ENCODE data around the gene MYEOV.

MYEOV gene

DNA sequence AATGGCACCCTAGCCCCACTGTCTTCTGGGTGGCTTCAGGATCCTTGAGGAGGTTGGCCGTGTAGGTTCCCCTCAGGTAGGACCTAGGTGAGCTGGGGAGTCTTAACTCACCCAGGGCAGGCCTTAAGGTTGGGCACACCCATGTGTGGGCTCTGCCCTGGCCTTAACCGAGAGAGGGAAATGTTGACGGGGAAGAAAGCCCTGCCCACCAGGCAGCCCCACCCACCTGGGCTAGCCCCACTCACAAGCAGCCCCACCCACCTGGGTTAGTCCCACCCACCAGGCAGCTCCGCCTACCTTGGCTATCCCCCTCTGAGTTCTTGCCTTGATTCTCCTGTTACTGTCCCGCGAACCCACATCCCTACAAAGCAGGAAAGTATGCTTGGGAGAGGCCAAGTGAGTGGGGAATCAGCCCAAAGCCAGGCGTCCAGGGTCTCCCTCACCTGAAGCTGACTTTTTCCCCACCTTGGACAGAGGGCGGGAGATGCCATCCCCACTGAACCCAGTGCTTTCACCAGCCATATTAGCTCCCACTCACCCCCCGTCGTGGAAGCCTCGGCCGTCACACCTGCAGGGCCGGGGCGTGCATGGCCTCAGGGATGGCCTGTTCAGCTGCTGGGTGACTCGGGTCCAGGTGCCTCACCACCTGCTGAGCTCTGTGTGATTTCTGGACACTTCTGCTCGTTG, at the start of gene MYEOV:
TSS of gene MYEOV (plus strand) at position 337 of the 687 bp plus-strand sequence. CDS start 1,200 bp downstream, outside the sequence.
- ATAC-seq: no peak
- Mint-ChIP-seq H3K27ac (no peak within 1 kb of the TSS), H3K27me3 (no peaks in the 10 kb centered on the region), H3K9me3 (no peaks in the 10 kb centered on the region), H3K4me1 (peaks cover 58% of the 10 kb centered on the region), H3K4me3 (no peak within 1 kb of the TSS), H3K36me3 (no peaks in the 10 kb centered on the region)

DNA sequence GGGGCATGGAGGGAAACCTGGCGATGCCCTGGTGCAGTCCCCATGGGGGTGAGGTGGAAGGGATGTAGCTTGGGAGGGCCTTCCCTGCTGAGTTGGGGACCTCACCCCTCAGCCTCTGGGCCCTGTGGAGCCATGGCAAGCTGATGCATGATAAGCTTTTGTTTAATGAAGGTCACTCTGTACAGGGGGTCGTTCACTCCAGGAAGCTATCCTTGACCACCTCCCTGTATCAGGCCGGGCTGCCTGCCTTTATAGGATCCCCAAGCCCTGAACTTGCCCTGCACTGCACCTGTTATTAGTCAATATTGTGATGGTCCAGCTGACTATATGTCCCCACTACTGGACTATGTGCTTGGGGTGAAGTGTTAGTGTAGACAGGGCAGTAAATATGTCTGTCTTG, 49.7 kb upstream of the MYEOV start:
- H3K27ac Mint-ChIP-seq: no peak overlapping the region
- peaks cover 13% of the 10 kb centered on the region for H3K27me3 Mint-ChIP-seq
- peaks cover 6% of the 10 kb centered on the region for H3K9me3 Mint-ChIP-seq
- H3K36me3 Mint-ChIP-seq: no peaks in the 10 kb centered on the region
- ATAC-seq: no peak
- peaks cover 21% of the 10 kb centered on the region for H3K4me1 Mint-ChIP-seq
- H3K4me3 Mint-ChIP-seq: no peak overlapping the region

DNA sequence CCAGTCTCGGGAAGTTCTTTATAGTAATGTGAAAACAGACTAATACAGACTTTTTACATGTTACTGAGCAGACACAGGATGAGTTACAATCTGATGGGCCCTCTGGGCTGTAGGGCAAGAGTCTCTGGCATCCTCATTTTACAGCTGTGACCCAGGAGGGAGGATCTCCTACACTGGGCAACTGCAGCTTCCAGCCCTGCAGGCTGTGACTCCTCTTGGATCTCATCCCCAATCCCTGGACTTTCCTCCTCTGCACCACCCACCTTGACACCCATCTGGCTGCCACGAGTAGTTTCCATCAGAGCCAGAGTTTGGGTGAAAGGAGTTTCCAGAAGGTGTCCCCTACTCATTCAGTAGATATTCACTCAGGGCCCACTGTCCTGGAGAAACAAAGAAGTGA, 48.9 kb upstream of the MYEOV start:
- peaks cover 15% of the 10 kb centered on the region for H3K4me1 Mint-ChIP-seq
- no peaks in the 10 kb centered on the region for H3K36me3 Mint-ChIP-seq
- no peak for ATAC-seq
- H3K27me3 Mint-ChIP-seq: peaks cover 18% of the 10 kb centered on the region
- no peak overlapping the region for H3K27ac Mint-ChIP-seq
- H3K4me3 Mint-ChIP-seq: no peak overlapping the region
- H3K9me3 Mint-ChIP-seq: peaks cover 6% of the 10 kb centered on the region

DNA sequence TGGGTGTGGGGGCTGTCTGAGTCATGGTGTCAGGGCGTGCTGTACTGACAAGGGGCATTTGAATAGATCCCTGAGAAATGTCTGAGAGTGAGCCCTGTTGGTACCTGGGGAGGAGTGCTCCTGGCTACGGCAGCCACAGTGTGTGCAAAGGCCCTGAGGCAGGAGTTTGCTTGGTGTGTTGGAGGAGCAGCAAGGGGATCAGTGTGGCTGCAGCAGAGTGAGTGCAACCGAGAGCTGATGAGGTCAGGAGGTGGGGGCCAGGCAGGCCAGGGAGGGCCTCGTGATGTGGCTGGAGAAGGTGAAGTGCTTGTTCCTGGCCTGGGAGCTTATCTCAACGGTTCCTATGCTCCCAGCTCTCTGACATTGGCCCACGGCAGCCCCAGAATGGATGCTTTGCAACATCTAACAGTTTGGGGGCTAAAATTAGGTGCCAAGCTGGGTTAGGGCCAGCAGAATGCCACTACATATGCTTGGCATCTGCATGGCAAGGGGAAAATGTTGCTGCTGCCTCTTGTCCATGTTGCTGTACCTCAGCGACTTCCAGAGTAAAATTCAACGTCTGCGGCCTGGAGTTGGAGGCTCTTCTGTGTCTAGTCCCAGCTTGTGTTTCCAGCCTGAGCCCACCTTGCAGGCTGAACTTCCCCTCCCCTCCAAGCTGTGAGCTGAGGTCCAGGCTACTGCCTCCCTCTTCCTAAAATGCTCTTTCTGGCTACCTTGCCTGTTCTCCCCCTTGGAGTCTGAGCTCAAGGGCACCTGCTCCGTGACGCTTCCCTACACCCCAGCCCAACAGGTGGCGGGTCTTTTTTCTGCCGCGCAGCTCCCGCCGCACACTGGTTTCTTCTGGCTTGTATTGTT, 48.2 kb upstream of the MYEOV start:
- Mint-ChIP-seq H3K27me3 (peaks cover 18% of the 10 kb centered on the region), H3K36me3 (no peaks in the 10 kb centered on the region), H3K4me3 (no peak overlapping the region), H3K4me1 (peaks cover 15% of the 10 kb centered on the region), H3K27ac (no peak overlapping the region), H3K9me3 (peaks cover 6% of the 10 kb centered on the region)
- ATAC-seq: no peak

DNA sequence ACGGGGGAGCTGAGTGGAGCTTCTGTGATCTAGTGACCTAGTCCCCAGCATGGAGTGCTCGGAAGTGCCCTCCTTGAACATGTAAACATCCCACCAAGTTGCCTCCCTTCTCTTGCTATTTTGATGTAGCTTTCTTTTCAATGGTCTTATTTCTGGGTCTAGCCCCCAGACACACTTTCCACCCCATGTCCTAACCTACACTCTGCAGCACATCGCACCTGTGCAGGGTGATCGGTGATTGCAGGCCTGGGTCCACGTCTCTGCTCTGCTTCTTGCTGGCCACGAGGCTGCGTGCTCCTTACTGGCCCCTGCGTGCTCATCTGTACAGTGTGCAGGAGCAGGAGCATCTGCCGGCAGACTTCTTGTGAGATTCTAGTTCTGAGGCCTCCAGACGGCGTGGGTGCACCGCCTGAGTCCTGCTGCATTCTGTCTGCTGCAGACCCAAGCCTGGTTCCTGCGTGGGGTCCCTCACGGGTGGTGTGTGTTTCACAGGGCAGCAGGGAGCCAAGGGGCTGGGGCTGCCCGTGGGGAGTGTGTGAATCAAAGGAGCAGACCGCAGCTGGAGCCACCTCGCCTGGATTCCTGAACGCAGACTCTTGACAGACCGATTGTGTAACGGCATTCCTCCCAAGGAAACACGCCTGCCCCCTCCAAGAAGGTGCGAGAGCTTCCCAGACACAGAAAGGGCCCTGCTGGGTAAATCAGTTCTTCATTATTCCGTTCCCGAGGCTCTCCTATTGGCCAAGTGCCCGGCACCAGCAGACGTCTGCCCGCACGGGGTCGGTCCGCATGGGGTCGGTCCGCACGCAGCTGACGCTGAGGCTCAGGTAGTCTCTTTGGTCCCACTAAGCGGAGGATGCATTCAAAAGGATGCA, 44.4 kb upstream of the MYEOV start:
- Mint-ChIP-seq H3K27ac (no peak overlapping the region), H3K4me1 (no peaks in the 10 kb centered on the region), H3K4me3 (no peak overlapping the region), H3K9me3 (peaks cover 10% of the 10 kb centered on the region), H3K36me3 (no peaks in the 10 kb centered on the region), H3K27me3 (peaks cover 33% of the 10 kb centered on the region)
- no peak for ATAC-seq

DNA sequence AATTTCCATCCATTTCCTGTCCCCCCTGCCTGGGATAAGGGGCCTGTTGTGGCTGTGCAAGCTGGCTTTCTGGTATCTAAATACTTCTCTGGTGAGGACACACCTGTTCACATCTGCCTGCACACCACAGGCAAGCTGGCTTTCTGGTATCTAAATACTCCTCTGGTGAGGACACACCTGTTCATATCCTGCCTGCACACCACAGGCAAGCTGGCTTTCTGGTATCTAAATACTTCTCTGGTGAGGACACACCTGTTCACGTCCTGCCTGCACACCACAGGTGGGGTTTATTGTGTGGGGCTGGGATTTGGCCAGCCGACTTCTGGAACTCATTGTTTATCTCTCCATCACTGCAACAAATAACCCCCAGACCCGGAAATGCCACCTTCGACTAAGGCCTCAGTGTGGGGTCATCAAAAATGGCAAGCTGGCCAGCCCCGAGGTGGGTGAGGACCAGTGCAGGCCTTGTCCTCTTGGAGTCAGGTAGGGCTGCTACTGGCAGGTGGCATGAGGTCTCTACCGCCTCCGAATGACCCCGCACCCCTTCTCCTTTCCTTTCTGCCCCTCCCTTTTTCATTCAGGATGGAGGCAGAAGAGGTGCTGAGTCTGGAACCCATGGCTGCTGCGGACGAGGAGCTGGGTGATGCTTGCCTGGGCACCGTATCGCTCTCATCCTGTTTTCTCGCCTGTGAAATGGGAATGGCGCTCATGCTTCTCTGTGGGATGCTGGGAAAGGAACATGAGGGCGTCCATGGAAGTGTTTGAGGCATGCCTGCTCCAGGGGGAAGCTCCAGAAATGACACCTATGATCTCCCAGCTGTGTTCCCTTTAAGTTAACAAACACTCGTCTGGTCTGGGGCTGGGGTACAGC, 43.5 kb upstream of the MYEOV start:
- no peak for ATAC-seq
- Mint-ChIP-seq H3K4me3 (no peak overlapping the region), H3K27me3 (peaks cover 41% of the 10 kb centered on the region), H3K36me3 (no peaks in the 10 kb centered on the region), H3K4me1 (no peaks in the 10 kb centered on the region), H3K27ac (no peak overlapping the region), H3K9me3 (peaks cover 14% of the 10 kb centered on the region)

DNA sequence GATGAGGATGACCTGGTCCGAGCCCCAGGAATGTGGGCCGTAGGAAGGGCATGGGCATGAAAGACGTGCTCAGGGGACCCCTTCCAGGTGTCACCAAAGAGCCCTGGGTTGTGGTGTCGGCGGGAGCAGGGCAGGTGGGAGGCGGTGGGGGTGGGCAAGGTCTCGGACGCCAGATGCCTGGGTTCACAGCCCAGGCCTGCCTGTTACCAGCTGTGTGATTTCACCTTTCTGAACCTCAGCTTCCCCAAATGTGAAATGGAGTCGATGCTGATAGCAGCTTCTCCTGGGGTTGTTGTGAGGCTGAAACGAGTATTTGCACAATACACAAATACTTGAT, 42.9 kb upstream of the MYEOV start:
- Mint-ChIP-seq H3K9me3 (peaks cover 15% of the 10 kb centered on the region), H3K4me1 (no peaks in the 10 kb centered on the region), H3K27me3 (peaks cover 41% of the 10 kb centered on the region), H3K4me3 (no peak overlapping the region), H3K27ac (no peak overlapping the region), H3K36me3 (peaks cover 3% of the 10 kb centered on the region)
- ATAC-seq: no peak

DNA sequence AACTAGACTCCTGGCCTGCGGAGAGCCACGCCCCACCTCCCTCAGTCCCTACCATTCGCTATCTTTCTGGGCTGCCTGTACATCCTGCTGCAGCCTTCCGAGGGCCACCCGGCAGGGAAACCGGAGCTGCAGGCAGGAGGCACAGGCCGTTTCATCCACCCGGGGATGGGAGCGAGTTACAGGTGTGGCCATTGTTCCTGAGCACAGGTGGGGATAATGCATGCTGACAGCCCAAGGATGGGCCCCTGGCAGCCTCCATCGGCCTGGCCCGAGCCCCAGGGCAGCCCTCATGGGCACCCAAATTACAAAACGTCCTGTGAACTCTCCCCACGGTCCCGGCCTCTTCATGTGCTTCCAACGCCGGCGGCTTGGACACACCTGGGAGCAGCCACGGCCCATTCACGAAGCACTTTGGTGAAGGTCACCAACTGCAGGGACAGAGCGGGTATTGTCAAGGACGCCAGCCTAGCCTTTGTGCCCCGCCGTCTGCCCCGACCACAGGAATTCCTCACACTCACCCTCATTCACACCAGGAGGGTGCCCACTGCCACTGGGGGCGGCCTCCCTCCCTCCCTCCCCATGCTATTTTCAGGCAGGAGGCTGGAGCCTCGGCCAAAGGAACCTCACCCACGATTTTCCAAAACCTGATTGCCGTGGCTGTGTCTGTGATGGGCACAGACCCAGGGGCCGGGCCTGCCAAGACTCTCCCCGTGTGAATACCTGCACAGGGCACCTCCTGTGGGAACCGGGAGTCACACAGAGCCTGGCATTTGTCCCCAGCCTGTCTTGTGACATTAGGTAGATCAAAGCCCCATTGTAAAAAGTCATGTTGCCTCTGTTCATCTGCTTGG, 42.1 kb upstream of the MYEOV start:
- H3K27me3 Mint-ChIP-seq: peaks cover 41% of the 10 kb centered on the region

DNA sequence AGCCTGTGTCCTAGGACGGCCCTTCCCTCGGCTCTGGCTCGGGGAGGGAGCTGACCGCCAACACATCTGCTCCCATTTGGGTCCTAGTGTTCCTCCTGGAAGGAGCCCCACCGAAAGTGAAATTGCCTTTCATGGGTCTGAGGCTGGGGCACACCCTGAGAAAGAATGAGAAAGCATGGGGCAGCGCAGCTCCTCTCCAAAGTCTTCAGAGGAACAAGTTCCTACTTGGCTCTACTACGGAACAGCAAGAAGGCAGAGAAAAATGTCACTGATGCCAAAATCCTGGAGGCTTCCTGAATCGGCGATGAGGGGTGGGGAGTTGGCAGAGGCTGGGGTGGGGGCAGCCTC, 41.5 kb upstream of the MYEOV start:
- ATAC-seq: no peak
- Mint-ChIP-seq H3K27ac (no peak overlapping the region), H3K4me3 (no peak overlapping the region), H3K9me3 (peaks cover 19% of the 10 kb centered on the region), H3K4me1 (peaks cover 4% of the 10 kb centered on the region), H3K36me3 (peaks cover 6% of the 10 kb centered on the region), H3K27me3 (peaks cover 41% of the 10 kb centered on the region)

More for the DNA sequence above, 42.1 kb upstream of the MYEOV start:
- H3K27ac Mint-ChIP-seq: no peak overlapping the region
- ATAC-seq: no peak
- H3K9me3 Mint-ChIP-seq: peaks cover 19% of the 10 kb centered on the region
- no peaks in the 10 kb centered on the region for H3K4me1 Mint-ChIP-seq
- H3K36me3 Mint-ChIP-seq: peaks cover 6% of the 10 kb centered on the region
- H3K4me3 Mint-ChIP-seq: no peak overlapping the region

DNA sequence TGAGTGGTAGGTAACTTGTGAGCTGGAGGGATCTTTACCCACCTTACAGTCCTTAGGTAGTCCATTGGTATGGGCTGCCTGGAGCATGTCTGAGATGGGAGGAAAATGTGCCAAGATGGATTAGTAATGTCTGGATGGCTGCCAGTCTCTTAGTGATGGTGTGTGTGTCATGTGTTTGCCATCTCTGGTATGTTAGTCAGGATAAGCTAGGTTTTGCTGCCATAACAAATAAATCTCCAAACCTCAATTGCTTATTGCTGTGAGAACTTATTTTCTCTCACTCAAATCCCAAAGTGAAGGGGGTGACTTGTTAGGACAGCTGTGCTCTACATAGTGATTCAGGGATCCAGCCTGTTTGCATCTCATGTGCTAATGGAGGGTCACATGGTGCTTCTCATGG, 40.9 kb upstream of the MYEOV start:
- Mint-ChIP-seq H3K9me3 (peaks cover 19% of the 10 kb centered on the region), H3K4me1 (peaks cover 10% of the 10 kb centered on the region), H3K4me3 (no peak overlapping the region), H3K36me3 (peaks cover 6% of the 10 kb centered on the region), H3K27me3 (peaks cover 37% of the 10 kb centered on the region), H3K27ac (no peak overlapping the region)
- ATAC-seq: no peak

DNA sequence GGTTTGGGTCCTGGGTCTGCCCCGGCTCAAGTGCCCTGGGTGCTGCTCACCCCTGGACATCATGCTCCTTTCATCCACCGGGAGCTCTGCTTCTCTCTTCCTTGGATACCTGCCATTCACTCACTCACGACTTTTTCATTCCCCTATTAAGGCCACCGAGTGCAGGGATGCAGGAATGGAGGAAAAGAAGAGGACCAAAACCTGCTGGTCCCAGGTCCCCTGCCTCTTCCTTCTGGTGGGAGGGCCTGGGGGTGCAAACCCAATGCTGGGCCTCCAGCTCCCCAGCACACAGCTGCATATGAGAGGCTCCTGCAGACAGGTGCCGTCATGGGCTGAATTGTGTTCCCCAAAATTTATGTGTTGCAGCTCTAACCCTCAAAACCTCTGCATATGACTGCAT, 36.8 kb upstream of the MYEOV start:
- no peak for ATAC-seq
- peaks cover 19% of the 10 kb centered on the region for H3K9me3 Mint-ChIP-seq
- peaks cover 6% of the 10 kb centered on the region for H3K36me3 Mint-ChIP-seq
- H3K27ac Mint-ChIP-seq: peak overlapping the region; percentile 73
- H3K27me3 Mint-ChIP-seq: peaks cover 24% of the 10 kb centered on the region
- H3K4me1 Mint-ChIP-seq: peaks cover 23% of the 10 kb centered on the region
- H3K4me3 Mint-ChIP-seq: no peak overlapping the region

DNA sequence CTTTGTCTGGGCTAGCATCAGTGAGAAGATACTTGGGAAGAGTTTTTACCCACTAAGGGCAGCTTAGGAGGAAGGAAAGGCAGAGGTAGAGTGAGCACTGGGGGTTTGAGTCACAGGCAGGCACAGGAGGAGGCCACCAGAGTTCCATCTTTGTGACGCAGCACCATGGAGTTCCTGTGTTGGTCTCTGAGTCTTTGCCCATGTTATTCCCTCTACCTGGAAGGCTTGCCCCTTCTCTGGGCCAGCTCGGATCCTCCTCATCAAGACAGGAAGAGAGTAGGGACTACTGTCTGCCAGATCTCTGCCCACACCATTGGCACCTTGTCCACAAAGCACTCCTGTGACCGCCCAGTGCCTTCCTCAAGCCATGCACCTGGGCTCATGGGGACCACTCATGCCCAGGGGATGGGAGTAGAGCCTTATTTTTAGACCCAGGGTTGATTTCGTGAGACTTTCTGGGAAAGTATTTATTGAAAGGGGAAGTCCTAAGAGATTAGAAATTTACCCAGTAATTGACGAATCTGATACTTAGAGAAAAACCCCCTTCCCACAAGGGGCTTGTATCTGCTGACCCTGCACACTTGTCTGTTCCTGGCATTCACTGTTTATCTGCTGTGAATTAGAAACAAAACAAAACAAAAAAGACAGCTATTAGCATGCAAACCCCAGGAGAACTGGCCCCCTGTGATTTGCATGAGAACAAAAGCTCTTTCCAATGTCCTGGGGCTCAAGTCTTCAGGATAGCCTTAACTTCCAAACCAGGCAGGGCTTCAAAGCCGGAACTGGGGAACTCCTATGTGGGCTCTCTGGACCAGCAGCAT, 35.9 kb upstream of the MYEOV start:
- peak; percentile 76 for ATAC-seq
- H3K36me3 Mint-ChIP-seq: peaks cover 11% of the 10 kb centered on the region
- peak overlapping the region; percentile 73 for H3K27ac Mint-ChIP-seq
- peaks cover 27% of the 10 kb centered on the region for H3K4me1 Mint-ChIP-seq
- H3K9me3 Mint-ChIP-seq: peaks cover 21% of the 10 kb centered on the region
- H3K27me3 Mint-ChIP-seq: peaks cover 31% of the 10 kb centered on the region
- H3K4me3 Mint-ChIP-seq: no peak overlapping the region

DNA sequence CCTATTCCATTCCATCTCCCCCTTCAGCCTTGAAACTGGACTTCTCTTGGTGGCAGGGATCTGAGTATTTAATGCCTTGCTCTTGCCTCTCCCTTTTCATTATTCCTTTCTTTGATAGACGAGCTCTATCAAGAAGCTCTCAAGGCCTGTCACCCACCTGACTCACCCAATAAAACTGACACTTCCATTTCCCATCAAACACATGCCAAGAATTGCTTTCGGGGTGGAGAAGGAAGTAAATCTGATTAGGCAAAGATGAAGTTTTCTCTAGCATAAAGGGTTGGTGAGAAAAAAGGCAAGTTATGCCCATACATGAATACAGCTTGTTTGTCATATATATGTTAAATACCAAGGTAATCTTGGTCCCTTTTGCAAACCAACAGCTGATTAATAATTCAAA, 34.9 kb upstream of the MYEOV start:
- Mint-ChIP-seq H3K36me3 (peaks cover 13% of the 10 kb centered on the region), H3K4me3 (no peak overlapping the region), H3K9me3 (peaks cover 21% of the 10 kb centered on the region), H3K27ac (no peak overlapping the region), H3K27me3 (peaks cover 31% of the 10 kb centered on the region), H3K4me1 (peaks cover 28% of the 10 kb centered on the region)
- no peak for ATAC-seq

Data from stimulated activated memory B cell treated with anti-CD40 and anti-IgM and Interleukin-4, amounts not matched to agents 10 μg/mL and 1 μg/mL and 100 μg/mL, for 72 hours (primary cell).